Measurements from ENCODE around the gene BMP10.

DNA sequence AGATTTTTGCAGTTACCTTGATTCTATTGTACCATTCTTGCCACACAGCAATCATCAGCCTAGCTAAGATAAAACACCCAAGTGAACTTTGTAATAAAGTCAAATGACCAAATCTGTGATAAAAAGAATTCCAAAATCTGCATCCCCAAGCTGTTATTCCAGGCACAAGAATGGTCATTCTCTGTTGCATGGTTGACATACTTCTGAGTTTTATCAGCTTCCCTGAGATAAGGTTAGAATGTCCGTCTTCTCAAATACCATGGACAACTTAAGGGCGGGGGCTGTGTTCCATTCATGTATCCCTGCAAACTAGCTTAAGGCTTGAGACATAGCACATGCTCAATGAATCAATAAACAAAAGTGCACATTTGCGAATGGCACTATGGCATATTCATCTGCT is 8.1 kb upstream of the BMP10 start:
- TF ChIP-seq, protein P1, sequence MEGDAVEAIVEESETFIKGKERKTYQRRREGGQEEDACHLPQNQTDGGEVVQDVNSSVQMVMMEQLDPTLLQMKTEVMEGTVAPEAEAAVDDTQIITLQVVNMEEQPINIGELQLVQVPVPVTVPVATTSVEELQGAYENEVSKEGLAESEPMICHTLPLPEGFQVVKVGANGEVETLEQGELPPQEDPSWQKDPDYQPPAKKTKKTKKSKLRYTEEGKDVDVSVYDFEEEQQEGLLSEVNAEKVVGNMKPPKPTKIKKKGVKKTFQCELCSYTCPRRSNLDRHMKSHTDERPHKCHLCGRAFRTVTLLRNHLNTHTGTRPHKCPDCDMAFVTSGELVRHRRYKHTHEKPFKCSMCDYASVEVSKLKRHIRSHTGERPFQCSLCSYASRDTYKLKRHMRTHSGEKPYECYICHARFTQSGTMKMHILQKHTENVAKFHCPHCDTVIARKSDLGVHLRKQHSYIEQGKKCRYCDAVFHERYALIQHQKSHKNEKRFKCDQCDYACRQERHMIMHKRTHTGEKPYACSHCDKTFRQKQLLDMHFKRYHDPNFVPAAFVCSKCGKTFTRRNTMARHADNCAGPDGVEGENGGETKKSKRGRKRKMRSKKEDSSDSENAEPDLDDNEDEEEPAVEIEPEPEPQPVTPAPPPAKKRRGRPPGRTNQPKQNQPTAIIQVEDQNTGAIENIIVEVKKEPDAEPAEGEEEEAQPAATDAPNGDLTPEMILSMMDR (IDR thresholded peaks at IDR 0.05) = no peak
- no peak for TF ChIP-seq POLR2A (IDR thresholded peaks at IDR 0.05)
- TF ChIP-seq EP300 (IDR thresholded peaks at IDR 0.05) = no peak
- no peak for TF ChIP-seq POLR2AphosphoS5 (IDR thresholded peaks at IDR 0.05)
